HG02571 (cell line): ENCODE measurements around the gene POLG2.
"Not testable (repeated sequence)": the region's sequence is repeated elsewhere in the genome, so short reads cannot be mapped to it uniquely, and the experiment has no call there.

Experiments used
- ATAC-seq: cut with Tn5 transposase; IDR thresholded peaks from one replicate; pipeline ENCODE4 v1.9.1; 2021; ENCODE audit warnings: mild to moderate bottlenecking, moderate library complexity; ENCODE audit not compliant: unreplicated experiment

The POLG2 gene

GRCh38 chr17:64506201-64506575, 9.3 kb upstream of the POLG2 start, which contains the start of gene DDX5:
Gene DDX5 (minus strand): TSS chr17:64506289. CDS start chr17:64506119, 170 bp downstream.
- ATAC-seq: peak; percentile 50

GRCh38 chr17:64505340-64506200, 8.7 kb upstream of the POLG2 start:
- ATAC-seq: peak; percentile 3

- no peak for ATAC-seq
Measured at GRCh38 chr17:64504769-64505339, 8.0 kb upstream of the POLG2 start.

GRCh38 chr17:64503821-64504768, 7.2 kb upstream of the POLG2 start:
- no peak for ATAC-seq

GRCh38 chr17:64503341-64503740, 6.5 kb upstream of the POLG2 start:
- no peak for ATAC-seq

- ATAC-seq: no peak
Measured at GRCh38 chr17:64502809-64503208, 6.0 kb upstream of the POLG2 start.

GRCh38 chr17:64502021-64502420, 5.2 kb upstream of the POLG2 start:
- ATAC-seq: no peak

GRCh38 chr17:64500862-64501765, 4.3 kb upstream of the POLG2 start:
- no peak for ATAC-seq

- no peak for ATAC-seq
Measured at GRCh38 chr17:64500487-64500859, 3.6 kb upstream of the POLG2 start.

- ATAC-seq: no peak
Measured at GRCh38 chr17:64499805-64500486, 3.1 kb upstream of the POLG2 start.

- no peak for ATAC-seq
Measured at GRCh38 chr17:64498308-64499203, 1.7 kb upstream of the POLG2 start.

GRCh38 chr17:64497565-64498035, 746 bp upstream of the POLG2 start:
- no peak for ATAC-seq

GRCh38 chr17:64496348-64496785, 487 bp downstream of the POLG2 start:
- no peak for ATAC-seq

- ATAC-seq: not testable (repeated sequence)
Measured at GRCh38 chr17:64495300-64495699, 1.6 kb downstream of the POLG2 start.

- ATAC-seq: no peak
Measured at GRCh38 chr17:64494121-64494520, 2.7 kb downstream of the POLG2 start.

- ATAC-seq: no peak
Measured at GRCh38 chr17:64492481-64493109, 4.3 kb downstream of the POLG2 start.

GRCh38 chr17:64491994-64492393, 4.9 kb downstream of the POLG2 start:
- ATAC-seq: no peak
